ENCODE data around the gene SLC30A1. TPM values are rescaled to one million over a fixed set of nuclear protein-coding genes. Genes with fewer than 3 reads are reported as not detected.

The SLC30A1 gene
- total and polyA plus RNA-seq, 2 of the 8 experiments (the other 6 are each of a cell fraction or from before 2014, with no cell fraction given): 4.5 to 14.0 TPM

DNA sequence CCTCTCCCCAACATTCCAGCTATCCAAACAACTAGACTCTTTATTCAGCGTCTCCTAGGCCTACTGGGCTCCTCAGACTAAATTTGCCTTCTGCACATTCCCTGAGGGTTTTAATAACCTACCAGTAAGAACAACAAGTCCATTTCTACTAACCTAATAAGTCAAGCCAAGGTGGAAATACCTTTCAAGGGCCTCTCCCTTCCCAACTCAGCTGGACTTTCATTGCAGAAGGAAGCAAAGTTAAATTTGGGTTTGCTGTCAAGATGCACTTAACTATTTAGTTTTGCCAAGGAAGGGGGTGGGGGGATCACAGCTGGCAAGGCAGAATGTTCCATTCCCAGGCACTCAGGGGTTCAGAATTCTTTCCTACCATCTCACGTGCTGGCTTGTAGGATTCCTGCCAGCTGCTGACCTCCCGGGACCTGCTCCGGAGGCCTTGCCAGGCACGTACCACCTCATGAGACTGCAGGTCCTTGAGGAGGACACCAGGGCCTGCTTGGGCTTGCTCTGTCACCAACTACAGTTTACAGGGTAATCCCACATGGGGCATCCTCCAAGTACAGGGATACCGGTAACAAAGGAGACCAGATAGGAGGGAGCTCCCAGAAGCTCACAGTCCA is 29.8 kb downstream of the SLC30A1 start:
- 95% methylated on average over 6 of the region's 6 CpGs; no CpG with 5 or more reads in 1 of the 2 experiments for WGBS, 2 experiments (ENCODE audit: extremely low coverage in 1 of 2, insufficient coverage in 1 of 2, insufficient read length in 1 of 2, insufficient replicate concordance in 2 of 2, low coverage in 1 of 2, low lambda C conversion rate in 2 of 2, missing lambda C conversion rate in 1 of 2)
- H4K8ac ChIP-seq (ENCODE audit: extremely low read depth, insufficient read depth, low read length): no peak overlapping the region
- no peak overlapping the region for H3K4me2 ChIP-seq (ENCODE audit: insufficient read depth in 1 of 2, low read depth in 2 of 2, low read length in 2 of 2)
- TF ChIP-seq RXRA (IDR thresholded peaks at IDR 0.05; ENCODE audit: insufficient read depth, low read depth, low read length): no peak
- no peak for TF ChIP-seq TEAD4 (IDR thresholded peaks at IDR 0.05; ENCODE audit: low read depth, low read length)
- TF ChIP-seq, protein P1, sequence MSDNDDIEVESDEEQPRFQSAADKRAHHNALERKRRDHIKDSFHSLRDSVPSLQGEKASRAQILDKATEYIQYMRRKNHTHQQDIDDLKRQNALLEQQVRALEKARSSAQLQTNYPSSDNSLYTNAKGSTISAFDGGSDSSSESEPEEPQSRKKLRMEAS (IDR thresholded peaks at IDR 0.05): no peak
- TF ChIP-seq CBX8 (IDR thresholded peaks at IDR 0.05; ENCODE audit: borderline replicate concordance, low read depth, low read length): no peak
- no peak for TF ChIP-seq GABPA (IDR thresholded peaks at IDR 0.05; ENCODE audit: borderline replicate concordance, insufficient read depth, low read length)
- no peak for TF ChIP-seq SAP30 (IDR thresholded peaks at IDR 0.05; ENCODE audit: insufficient read depth, insufficient replicate concordance, low read length)
- no peak for TF ChIP-seq BRCA1 (IDR thresholded peaks at IDR 0.05; ENCODE audit: low read depth, low read length)
- TF ChIP-seq ASH2L (IDR thresholded peaks at IDR 0.05; ENCODE audit: low read length): no peak
- TF ChIP-seq CREB1 (IDR thresholded peaks at IDR 0.05): no peak
- no peak for TF ChIP-seq POU5F1 (IDR thresholded peaks at IDR 0.05; ENCODE audit: low read depth, low read length)
- no peak for TF ChIP-seq ATF3 (IDR thresholded peaks at IDR 0.05; ENCODE audit: insufficient read depth, low read depth, low read length)
- peaks cover 0 to 7% (median 1%) of the 10 kb centered on the region in 4 experiments; a peak in 3 of 7 replicates for H3K4me1 ChIP-seq (replicated peaks in 1 of 4; ENCODE audit: control insufficient read depth in 3 of 4, insufficient read depth in 4 of 4, low read length in 3 of 4)
- ChIA-PET CTCF (ENCODE audit: partially characterized antibody) (interaction anchor here (1.1 to 3.0 kb wide), 5 partner anchors 9 to 106 kb away, joined by 3 to 9 read pairs (median 4); partner anchors contain the start of gene SLC30A1), POLR2A (ENCODE audit: partially characterized antibody) (interaction anchor here (1.4 kb wide), 1 partner anchor 25 kb away, joined by 4 read pairs; no protein-coding TSS in a partner anchor)
- H3K23ac ChIP-seq (ENCODE audit: insufficient read length): no peak overlapping the region
- H3K23me2 ChIP-seq (ENCODE audit: low read depth, low read length): no peaks in the 10 kb centered on the region
- no peak overlapping the region for H3K56ac ChIP-seq (replicated peaks; ENCODE audit: insufficient read length, low read depth, low read length)
- no peak overlapping the region for H2AK5ac ChIP-seq (ENCODE audit: low read depth, low read length)
- H3K9ac ChIP-seq (replicated peaks in 1 of 4; ENCODE audit: extremely low read depth in 1 of 4, low read depth in 3 of 4, low read length in 3 of 4): no peak overlapping the region
- H3K4me3 ChIP-seq (ENCODE audit: extremely low read depth in 1 of 4, insufficient read depth in 2 of 4, low read depth in 3 of 4, low read length in 4 of 4): no peak overlapping the region
- no peak overlapping the region for H3K14ac ChIP-seq (ENCODE audit: insufficient read length)
- no peak overlapping the region for H2BK15ac ChIP-seq (ENCODE audit: low read length)
- no peaks in the 10 kb centered on the region for H3K79me2 ChIP-seq (ENCODE audit: control insufficient read depth in 1 of 2, insufficient read depth in 2 of 2, low read length in 2 of 2)
- no peak overlapping the region for H2BK12ac ChIP-seq (ENCODE audit: low read depth, low read length)
- no peak overlapping the region for H2BK20ac ChIP-seq (ENCODE audit: low read length)
- no peak overlapping the region for H3K27ac ChIP-seq (ENCODE audit: low read depth, low read length)
- no peak overlapping the region for H4K5ac ChIP-seq (ENCODE audit: insufficient read length, low read depth, low read length)
- no peaks in the 10 kb centered on the region for H4K20me1 ChIP-seq (replicated peaks in 1 of 2; ENCODE audit: control insufficient read depth in 1 of 2, insufficient read depth in 2 of 2, low read length in 2 of 2)
- DNase-seq (ENCODE audit: low read depth in 1 of 2, low spot score in 2 of 2) (no peak), FAIRE-seq (no peak)
- H2BK120ac ChIP-seq (replicated peaks; ENCODE audit: low read depth, low read length): no peak overlapping the region
- no peaks in the 10 kb centered on the region for H3K79me1 ChIP-seq (ENCODE audit: low read depth, low read length)
- no peaks in the 10 kb centered on the region for H3K27me3 ChIP-seq (replicated peaks in 1 of 4; ENCODE audit: control insufficient read depth in 3 of 4, extremely low read depth in 1 of 4, insufficient read depth in 3 of 4, low read length in 3 of 4)
- no peak overlapping the region for H3K4ac ChIP-seq (replicated peaks; ENCODE audit: insufficient read length, low read depth, low read length)
- no peaks in the 10 kb centered on the region for H3K36me3 ChIP-seq (ENCODE audit: control insufficient read depth in 2 of 4, insufficient read depth in 4 of 4, low read length in 3 of 4)
- H3K9me3 ChIP-seq (ENCODE audit: insufficient read depth in 2 of 2, low read depth in 1 of 2, low read length in 1 of 2): no peaks in the 10 kb centered on the region
- no peak overlapping the region for H2BK5ac ChIP-seq (ENCODE audit: low read depth, low read length)
- H4K91ac ChIP-seq (replicated peaks; ENCODE audit: insufficient read length, low read length): no peak overlapping the region
- H2AFZ ChIP-seq (ENCODE audit: low read length): peak overlapping the region; percentile 59
- peak overlapping the region; percentile 32 for H3K18ac ChIP-seq (ENCODE audit: extremely low read depth, low read length)
